Measurements from ENCODE around the gene FGF12. TPM values are rescaled to one million over a fixed set of nuclear protein-coding genes. Genes with fewer than 3 reads are reported as not detected.

Gene FGF12
- total and polyA plus RNA-seq, 7 donors = 0.25 to 0.87 (median 0.71) TPM

- intact Hi-C loops (cut with DNase I) = no loop called here
- Histone ChIP-seq H3K36me3 (ENCODE audit: insufficient read depth in 1 of 2, low read depth in 1 of 2) (no peaks in the 10 kb centered on the region), H3K9me3 (no peaks in the 10 kb centered on the region), H3K4me1 (no peaks in the 10 kb centered on the region), H3K27ac (no peak overlapping the region), H3K4me3 (no peak overlapping the region), H3K27me3 (ENCODE audit: insufficient read depth in 3 of 3, low read length in 2 of 3) (no peaks in the 10 kb centered on the region)
- no peak for DNase-seq
- TF ChIP-seq, protein P1, sequence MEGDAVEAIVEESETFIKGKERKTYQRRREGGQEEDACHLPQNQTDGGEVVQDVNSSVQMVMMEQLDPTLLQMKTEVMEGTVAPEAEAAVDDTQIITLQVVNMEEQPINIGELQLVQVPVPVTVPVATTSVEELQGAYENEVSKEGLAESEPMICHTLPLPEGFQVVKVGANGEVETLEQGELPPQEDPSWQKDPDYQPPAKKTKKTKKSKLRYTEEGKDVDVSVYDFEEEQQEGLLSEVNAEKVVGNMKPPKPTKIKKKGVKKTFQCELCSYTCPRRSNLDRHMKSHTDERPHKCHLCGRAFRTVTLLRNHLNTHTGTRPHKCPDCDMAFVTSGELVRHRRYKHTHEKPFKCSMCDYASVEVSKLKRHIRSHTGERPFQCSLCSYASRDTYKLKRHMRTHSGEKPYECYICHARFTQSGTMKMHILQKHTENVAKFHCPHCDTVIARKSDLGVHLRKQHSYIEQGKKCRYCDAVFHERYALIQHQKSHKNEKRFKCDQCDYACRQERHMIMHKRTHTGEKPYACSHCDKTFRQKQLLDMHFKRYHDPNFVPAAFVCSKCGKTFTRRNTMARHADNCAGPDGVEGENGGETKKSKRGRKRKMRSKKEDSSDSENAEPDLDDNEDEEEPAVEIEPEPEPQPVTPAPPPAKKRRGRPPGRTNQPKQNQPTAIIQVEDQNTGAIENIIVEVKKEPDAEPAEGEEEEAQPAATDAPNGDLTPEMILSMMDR (IDR thresholded peaks at IDR 0.05) = no peak
- ATAC-seq = no peak
- WGBS, 3 donors = 83 to 96% (median 95%) methylated on average over 1 of the region's 1 CpG
Measured at GRCh38 chr3:192419312-192419711, 308.0 kb downstream of the FGF12 start.

GRCh38 chr3:192417559-192418055 lies 309.7 kb downstream of the FGF12 start:
- H3K4me3 ChIP-seq = no peak overlapping the region
- DNase-seq = no peak
- intact Hi-C loops (cut with DNase I) = no loop called here
- no peaks in the 10 kb centered on the region for H3K4me1 ChIP-seq
- TF ChIP-seq, protein P1 (IDR thresholded peaks at IDR 0.05) = no peak
- no peaks in the 10 kb centered on the region for H3K27me3 ChIP-seq (ENCODE audit: insufficient read depth in 3 of 3, low read length in 2 of 3)
- no peaks in the 10 kb centered on the region for H3K9me3 ChIP-seq
- ATAC-seq = no peak
- H3K36me3 ChIP-seq (ENCODE audit: insufficient read depth in 1 of 2, low read depth in 1 of 2) = no peaks in the 10 kb centered on the region
- H3K27ac ChIP-seq = no peak overlapping the region

GRCh38 chr3:192417017-192417416 lies 310.3 kb downstream of the FGF12 start:
- Histone ChIP-seq H3K4me3 (no peak overlapping the region), H3K27ac (no peak overlapping the region), H3K4me1 (no peaks in the 10 kb centered on the region), H3K9me3 (no peaks in the 10 kb centered on the region), H3K27me3 (ENCODE audit: insufficient read depth in 3 of 3, low read length in 2 of 3) (peaks cover 0 to 4% (median 0%) of the 10 kb centered on the region in 3 donors), H3K36me3 (ENCODE audit: insufficient read depth in 1 of 2, low read depth in 1 of 2) (no peaks in the 10 kb centered on the region)
- 59 to 62% (median 60%) methylated on average over 2 of the region's 2 CpGs for WGBS, 3 donors
- DNase-seq (no peak), ATAC-seq (no peak)
- intact Hi-C loops (cut with DNase I) = no loop called here
- TF ChIP-seq, protein P1 (IDR thresholded peaks at IDR 0.05) = no peak

GRCh38 chr3:192413461-192413860 lies 313.9 kb downstream of the FGF12 start:
- Histone ChIP-seq H3K36me3 (ENCODE audit: insufficient read depth in 1 of 2, low read depth in 1 of 2) (no peaks in the 10 kb centered on the region), H3K9me3 (no peaks in the 10 kb centered on the region), H3K4me3 (no peak overlapping the region), H3K4me1 (no peaks in the 10 kb centered on the region), H3K27ac (no peak overlapping the region), H3K27me3 (ENCODE audit: insufficient read depth in 3 of 3, low read length in 2 of 3) (peaks cover 0 to 33% (median 7%) of the 10 kb centered on the region in 3 donors)
- ATAC-seq (no peak), DNase-seq (no peak)
- 84 to 88% (median 86%) methylated on average over 2 of the region's 2 CpGs for WGBS, 3 donors
- TF ChIP-seq, protein P1 (IDR thresholded peaks at IDR 0.05) = no peak
- intact Hi-C loops (cut with DNase I) = no loop called here

- no peaks in the 10 kb centered on the region for H3K9me3 ChIP-seq
- no peaks in the 10 kb centered on the region for H3K36me3 ChIP-seq (ENCODE audit: insufficient read depth in 1 of 2, low read depth in 1 of 2)
- ATAC-seq = no peak
- no peak overlapping the region for H3K27ac ChIP-seq
- WGBS, 3 donors = 77 to 92% (median 85%) methylated on average over 5 of the region's 5 CpGs
- peaks cover 0 to 49% (median 7%) of the 10 kb centered on the region in 3 donors for H3K27me3 ChIP-seq (ENCODE audit: insufficient read depth in 3 of 3, low read length in 2 of 3)
- H3K4me1 ChIP-seq = no peaks in the 10 kb centered on the region
- TF ChIP-seq, protein P1 (IDR thresholded peaks at IDR 0.05) = no peak
- intact Hi-C loops (cut with DNase I) = no loop called here
- DNase-seq = no peak
- peak overlapping the region; percentile 70 for H3K4me3 ChIP-seq
Measured at GRCh38 chr3:192410684-192410960, 316.7 kb downstream of the FGF12 start.

Data from psoas muscle (tissue), 8 donors.